Activated CD4-positive, alpha-beta T cell treated with anti-CD3 and anti-CD28 coated beads for 4 hours (primary cell): ENCODE data around the gene UROC1.

Source experiments
- DNase-seq, 2 donors: peaks; one replicate each; pipeline ENCODE4 v3.0.0-alpha.2; 2020

The UROC1 gene

GRCh38 chr3:126517291-126517951 lies at the start of gene UROC1:
UROC1 (minus strand) TSS chr3:126517773; CDS start chr3:126517719, 54 bp downstream.
- no peak for DNase-seq

GRCh38 chr3:126562737-126563276 lies 45.2 kb upstream of the UROC1 start:
- no peak for DNase-seq

- no peak for DNase-seq
These were observed 40.9 kb upstream of the UROC1 start, which contains the start of gene C3orf22 for GRCh38 chr3:126558336-126559071. C3orf22 (minus strand) TSS chr3:126558932; CDS start chr3:126553390, 5,542 bp downstream.

GRCh38 chr3:126557761-126558160 lies 40.2 kb upstream of the UROC1 start:
- DNase-seq = no peak

GRCh38 chr3:126557415-126557745 lies 39.8 kb upstream of the UROC1 start:
- no peak for DNase-seq

GRCh38 chr3:126556637-126557414 lies 39.3 kb upstream of the UROC1 start:
- no peak for DNase-seq

- no peak for DNase-seq
These were observed 38.4 kb upstream of the UROC1 start for GRCh38 chr3:126555795-126556636.

- DNase-seq = no peak
These were observed 37.3 kb upstream of the UROC1 start for GRCh38 chr3:126554560-126555525.

- DNase-seq = no peak
These were observed 35.9 kb upstream of the UROC1 start for GRCh38 chr3:126553284-126554084.

- DNase-seq = no peak
These were observed 35.2 kb upstream of the UROC1 start for GRCh38 chr3:126552688-126553283.

GRCh38 chr3:126551839-126552687 lies 34.5 kb upstream of the UROC1 start:
- DNase-seq = no peak

- DNase-seq = no peak
These were observed 33.7 kb upstream of the UROC1 start for GRCh38 chr3:126551121-126551838.

- DNase-seq = no peak
These were observed 33.0 kb upstream of the UROC1 start for GRCh38 chr3:126550488-126551051.

- DNase-seq = no peak
These were observed 32.4 kb upstream of the UROC1 start for GRCh38 chr3:126549861-126550487.

GRCh38 chr3:126548556-126549466 lies 31.2 kb upstream of the UROC1 start:
- DNase-seq = no peak

GRCh38 chr3:126547721-126548120 lies 30.1 kb upstream of the UROC1 start:
- no peak for DNase-seq
